HepG2 (cell line): ENCODE data around the gene MIA2. TPM values are rescaled to one million over a fixed set of nuclear protein-coding genes. Genes with fewer than 3 reads are reported as not detected.
A peak's percentile ranks its signal among the peaks of the same experiment; 100 is the strongest.

Source experiments
- CHD2 ChIP-seq: IDR thresholded peaks from 2 replicates; pipeline ENCODE4 v1.6.1; 2011; ENCODE audit warnings: low read depth, low read length, improper control_type of control experiment
- ELF4 ChIP-seq: sonication (generic); formaldehyde crosslinking; IDR thresholded peaks from 2 replicates; pipeline ENCODE4 v1.5.0; 2020; ENCODE audit warnings: missing genetic modification reagents, mild to moderate bottlenecking, moderate library complexity, borderline replicate concordance
- FIP1L1 ChIP-seq: fragments of 200-400 bp; formaldehyde crosslinking; IDR thresholded peaks from 2 replicates; pipeline ENCODE4 v1.6.1; 2018; ENCODE audit warnings: low read depth, mild to moderate bottlenecking, low read length, moderate library complexity, borderline replicate concordance; ENCODE audit not compliant: insufficient read depth
- GABPA ChIP-seq, 2 experiments: IDR thresholded peaks; 2 replicates each; pipeline ENCODE4 v1.6.1; 2011 to 2016; ENCODE audit warnings: low read depth in 2 of 2, low read length in 1 of 2, missing biosample characterization in 1 of 2, missing genetic modification characterization in 1 of 2
- IRF1 ChIP-seq: sonication (generic); formaldehyde crosslinking; IDR thresholded peaks from 2 replicates; pipeline ENCODE4 v1.4.0; 2020; ENCODE audit warnings: low read depth, mild to moderate bottlenecking, missing genetic modification reagents
- MAFK ChIP-seq, 2 experiments: IDR thresholded peaks in 1 of 2; conservative IDR thresholded peaks in 1 of 2; 2 replicates each; pipeline ENCODE4 v1.6.1; 2011; ENCODE audit warnings: improper control_type of control experiment in 2 of 2, low read length in 2 of 2
- MEIS2 ChIP-seq: sonication (generic); formaldehyde crosslinking; IDR thresholded peaks from 2 replicates; pipeline ENCODE4 v1.9.0; 2021; ENCODE audit warnings: mild to moderate bottlenecking, missing genetic modification reagents
- PAX8 ChIP-seq: sonication (generic); formaldehyde crosslinking; IDR thresholded peaks from 2 replicates; pipeline ENCODE4 v1.8.0; 2022; ENCODE audit warnings: mild to moderate bottlenecking, missing genetic modification reagents, borderline replicate concordance
- SALL2 ChIP-seq: sonication (generic); formaldehyde crosslinking; IDR thresholded peaks from 2 replicates; pipeline ENCODE4 v1.8.1; 2023; ENCODE audit warnings: mild to moderate bottlenecking, missing genetic modification reagents, inconsistent platforms
- SMYD3 ChIP-seq: sonication (generic); formaldehyde crosslinking; IDR thresholded peaks from 2 replicates; pipeline ENCODE4 v1.8.1; 2023; ENCODE audit warnings: mild to moderate bottlenecking, missing genetic modification reagents
- TCF12 ChIP-seq, 2 experiments: fragments of 450-650 bp in 1 of 2; sonication (generic) in 1 of 2; formaldehyde crosslinking in 1 of 2; IDR thresholded peaks; 2 replicates each; pipeline versions ENCODE4 v1.6.1 to v1.8.0; 2017 to 2022; ENCODE audit warnings: antibody characterized with exemption in 1 of 2, mild to moderate bottlenecking in 1 of 2, missing genetic modification reagents in 1 of 2, moderate library complexity in 1 of 2
- TOPORS ChIP-seq: sonication (generic); formaldehyde crosslinking; IDR thresholded peaks from 2 replicates; pipeline ENCODE4 v1.8.0; 2023; ENCODE audit warnings: mild to moderate bottlenecking, missing genetic modification reagents
- U2AF1 ChIP-seq: fragments of 200-400 bp; formaldehyde crosslinking; optimal IDR thresholded peaks from 2 replicates; pipeline ENCODE3; 2017; ENCODE audit warnings: mild to moderate bottlenecking, low read depth, low read length
- ZBTB39 ChIP-seq: sonication (generic); formaldehyde crosslinking; IDR thresholded peaks from 2 replicates; pipeline ENCODE4 v1.5.0; 2020; ENCODE audit warnings: missing genetic modification reagents
- ZC3H4 ChIP-seq: sonication (generic); formaldehyde crosslinking; IDR thresholded peaks from 2 replicates; pipeline ENCODE4 v1.4.0; 2020; ENCODE audit warnings: missing genetic modification reagents, borderline replicate concordance
- ZEB1 ChIP-seq: IDR thresholded peaks from 2 replicates; pipeline ENCODE4 v1.6.1; 2012; ENCODE audit warnings: mild to moderate bottlenecking, low read depth, inconsistent platforms; ENCODE audit not compliant: insufficient replicate concordance
- ZMYM4 ChIP-seq: sonication (generic); formaldehyde crosslinking; IDR thresholded peaks from 2 replicates; pipeline ENCODE4 v1.8.1; 2023; ENCODE audit warnings: mild to moderate bottlenecking, missing genetic modification reagents
- ZNF337 ChIP-seq: sonication (generic); formaldehyde crosslinking; IDR thresholded peaks from 2 replicates; pipeline ENCODE4 v1.5.1; 2020; ENCODE audit warnings: missing genetic modification reagents, low read depth, mild to moderate bottlenecking, borderline replicate concordance
- ZNF550 ChIP-seq: sonication (generic); formaldehyde crosslinking; IDR thresholded peaks from 2 replicates; pipeline ENCODE4 v1.4.0; 2020; ENCODE audit warnings: mild to moderate bottlenecking, missing genetic modification reagents, borderline replicate concordance
- ZNF569 ChIP-seq: sonication (generic); formaldehyde crosslinking; IDR thresholded peaks from 2 replicates; pipeline ENCODE4 v1.5.0; 2020; ENCODE audit warnings: mild to moderate bottlenecking, missing genetic modification reagents, moderate library complexity, borderline replicate concordance
- ZNF740 ChIP-seq: sonication (generic); formaldehyde crosslinking; IDR thresholded peaks from 2 replicates; pipeline ENCODE4 v1.4.0; 2020; ENCODE audit warnings: missing genetic modification reagents
- ZNF780A ChIP-seq: sonication (generic); formaldehyde crosslinking; IDR thresholded peaks from 2 replicates; pipeline ENCODE4 v1.8.0; 2022; ENCODE audit warnings: mild to moderate bottlenecking, missing genetic modification reagents, moderate library complexity
- ZNF781 ChIP-seq: sonication (generic); formaldehyde crosslinking; IDR thresholded peaks from 2 replicates; pipeline ENCODE4 v1.5.1; 2020; ENCODE audit warnings: borderline replicate concordance, mild to moderate bottlenecking, missing genetic modification reagents; ENCODE audit errors: not compliant biosample characterization
- ZNF878 ChIP-seq: sonication (generic); formaldehyde crosslinking; IDR thresholded peaks from 2 replicates; pipeline ENCODE4 v1.8.1; 2023; ENCODE audit warnings: mild to moderate bottlenecking, missing genetic modification reagents, moderate library complexity
- ZSCAN29 ChIP-seq: sonication (generic); formaldehyde crosslinking; conservative IDR thresholded peaks from 2 replicates; pipeline ENCODE4 v1.4.0; 2020; ENCODE audit warnings: mild to moderate bottlenecking, missing genetic modification reagents
- polyA plus RNA-seq, 8 experiments: library from polyadenylated mRNA; depleted of rRNA in 3 of 8; stranded (reverse) in 7 of 8; unstranded in 1 of 8; fragments of >200 nt; fragmentation: Illumina TruSeq in 4 of 8; extraction: Trizol in 4 of 8; gene quantifications; 2 replicates each; pipeline versions ENCODE4 v1.2.1 to v1.2.3, GENCODE V29; 2011 to 2016; ENCODE audit warnings: low read depth in 4 of 8, missing spikeins in 1 of 8, mixed read lengths in 1 of 8; ENCODE audit not compliant: insufficient read depth in 1 of 8
- total RNA-seq, 5 experiments: library from RNA; depleted of rRNA; stranded (reverse); fragments of >200 nt; fragmentation: Illumina TruSeq; extraction: Trizol; gene quantifications; 2 replicates each; pipeline ENCODE4 v1.2.3, GENCODE V29; 2016; ENCODE audit warnings: low read depth in 1 of 5

Gene MIA2
- total and polyA plus RNA-seq, 2 of the 13 experiments (the other 11 are each of a cell fraction or from before 2014, with no cell fraction given) = 134 to 158 TPM

GRCh38 chr14:39232554-39233415, 930 bp upstream of the MIA2 start (continued):
- TF ChIP-seq ZNF740 (CRISPR knock-in tag) (peak; percentile 88), ZSCAN29 (CRISPR knock-in tag) (no peak; the same call in none of the 2 replicates), ZNF878 (peak; percentile 80; the same call in 1 of the 2 replicates), ZC3H4 (no peak), GABPA (IDR thresholded peaks at IDR 0.05; ENCODE audit: low read depth, low read length) (no peak), GABPA (CRISPR knock-in tag; IDR thresholded peaks at IDR 0.05; ENCODE audit: low read depth) (no peak; the same call in none of the 2 replicates), PAX8 (CRISPR knock-in tag) (no peak), ZMYM4 (CRISPR knock-in tag) (peak; percentile 64; the same call in 1 of the 2 replicates), MEIS2 (CRISPR knock-in tag) (no peak; the same call in 1 of the 2 replicates), ELF4 (no peak), SALL2 (CRISPR knock-in tag) (no peak), ZNF781 (peak; percentile 60), ZEB1 (no peak), ZNF337 (no peak), ZNF550 (CRISPR knock-in tag) (no peak), CHD2 (no peak), SMYD3 (peak; percentile 86; the same call in 1 of the 2 replicates), ZNF780A (CRISPR knock-in tag) (no peak), IRF1 (CRISPR knock-in tag) (no peak), TOPORS (CRISPR knock-in tag) (peak; percentile 84; the same call in 1 of the 2 replicates), ZBTB39 (CRISPR knock-in tag) (0 out of 2 replicates have a peak, but pooled peaks have one; percentile 56), U2AF1 (no peak), FIP1L1 (no peak), MAFK (conservative IDR thresholded peaks at IDR 0.05 in 1 of 2, IDR thresholded peaks at IDR 0.05 in 1 of 2; ENCODE audit: low read length in 2 of 2) (no peak), ZNF569 (peak; percentile 91; the same call in 1 of the 2 replicates), TCF12 (IDR thresholded peaks at IDR 0.05) (no peak), TCF12 (CRISPR knock-in tag; IDR thresholded peaks at IDR 0.05) (0 out of 2 replicates have a peak, but pooled peaks have one; percentile 59)
